Suppressor macrophage treated with lipopolysaccharide for 4 hours (primary cell): ENCODE results near the gene PNN.

Source experiments
- DNase-seq: peaks from one replicate; pipeline ENCODE4 v3.0.0-alpha.2; 2020

PNN gene

DNA sequence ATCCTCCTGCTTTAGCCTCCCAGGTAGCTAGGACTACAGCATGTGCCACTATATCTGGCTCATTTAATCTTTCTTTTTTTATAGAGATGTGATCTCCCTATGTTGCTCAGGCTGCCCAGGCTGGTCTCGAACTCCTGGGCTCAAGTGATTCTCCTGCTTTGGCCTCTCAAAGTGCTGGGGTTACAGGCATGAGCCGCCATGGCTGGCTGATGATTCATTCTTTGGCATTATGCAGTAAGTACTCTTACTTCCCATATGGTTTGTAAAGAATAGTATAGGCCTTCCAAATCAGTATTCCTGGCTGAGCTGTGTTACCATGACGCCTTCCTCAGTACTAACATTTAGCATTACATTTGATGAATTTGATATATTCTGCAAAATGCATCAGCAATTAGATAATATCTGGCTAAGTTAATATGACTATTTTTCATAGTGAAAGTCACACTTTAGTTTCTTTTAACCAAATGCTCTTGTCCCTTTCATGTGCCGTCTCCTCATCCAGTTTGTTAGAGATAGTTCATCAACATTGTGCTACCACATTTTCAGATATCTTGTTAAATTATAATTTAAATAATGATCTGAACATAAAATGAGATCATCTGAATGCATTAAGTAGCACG is 55.5 kb downstream of the PNN start:
- DNase-seq, result peak; percentile 7

GRCh38 chr14:39231751-39232553 is 56.9 kb downstream of the PNN start:
- peak; percentile 72 for DNase-seq
